GM12875 (cell line): ENCODE results near the gene APOA1.

Experiments
- H3K4me3 ChIP-seq: one replicate; pipeline ENCODE4 v1.5.1; 2011; ENCODE audit warnings: low read depth, low read length, control low read depth
- TF ChIP-seq, protein P1 (sequence below): IDR thresholded peaks from 2 replicates; pipeline ENCODE4 v1.5.1; 2011; ENCODE audit warnings: low read depth, mild to moderate bottlenecking, control low read depth, inconsistent platforms, low read length, moderate library complexity, borderline replicate concordance; ENCODE audit not compliant: insufficient read depth

APOA1 gene

GRCh38 chr11:116825854-116826750 lies 11.3 kb downstream of the APOA1 start:
- no peak overlapping the region for H3K4me3 ChIP-seq
- TF ChIP-seq, protein P1, sequence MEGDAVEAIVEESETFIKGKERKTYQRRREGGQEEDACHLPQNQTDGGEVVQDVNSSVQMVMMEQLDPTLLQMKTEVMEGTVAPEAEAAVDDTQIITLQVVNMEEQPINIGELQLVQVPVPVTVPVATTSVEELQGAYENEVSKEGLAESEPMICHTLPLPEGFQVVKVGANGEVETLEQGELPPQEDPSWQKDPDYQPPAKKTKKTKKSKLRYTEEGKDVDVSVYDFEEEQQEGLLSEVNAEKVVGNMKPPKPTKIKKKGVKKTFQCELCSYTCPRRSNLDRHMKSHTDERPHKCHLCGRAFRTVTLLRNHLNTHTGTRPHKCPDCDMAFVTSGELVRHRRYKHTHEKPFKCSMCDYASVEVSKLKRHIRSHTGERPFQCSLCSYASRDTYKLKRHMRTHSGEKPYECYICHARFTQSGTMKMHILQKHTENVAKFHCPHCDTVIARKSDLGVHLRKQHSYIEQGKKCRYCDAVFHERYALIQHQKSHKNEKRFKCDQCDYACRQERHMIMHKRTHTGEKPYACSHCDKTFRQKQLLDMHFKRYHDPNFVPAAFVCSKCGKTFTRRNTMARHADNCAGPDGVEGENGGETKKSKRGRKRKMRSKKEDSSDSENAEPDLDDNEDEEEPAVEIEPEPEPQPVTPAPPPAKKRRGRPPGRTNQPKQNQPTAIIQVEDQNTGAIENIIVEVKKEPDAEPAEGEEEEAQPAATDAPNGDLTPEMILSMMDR = no peak

GRCh38 chr11:116825434-116825833 lies 12.0 kb downstream of the APOA1 start:
- TF ChIP-seq, protein P1 = no peak
- H3K4me3 ChIP-seq = no peak overlapping the region

DNA sequence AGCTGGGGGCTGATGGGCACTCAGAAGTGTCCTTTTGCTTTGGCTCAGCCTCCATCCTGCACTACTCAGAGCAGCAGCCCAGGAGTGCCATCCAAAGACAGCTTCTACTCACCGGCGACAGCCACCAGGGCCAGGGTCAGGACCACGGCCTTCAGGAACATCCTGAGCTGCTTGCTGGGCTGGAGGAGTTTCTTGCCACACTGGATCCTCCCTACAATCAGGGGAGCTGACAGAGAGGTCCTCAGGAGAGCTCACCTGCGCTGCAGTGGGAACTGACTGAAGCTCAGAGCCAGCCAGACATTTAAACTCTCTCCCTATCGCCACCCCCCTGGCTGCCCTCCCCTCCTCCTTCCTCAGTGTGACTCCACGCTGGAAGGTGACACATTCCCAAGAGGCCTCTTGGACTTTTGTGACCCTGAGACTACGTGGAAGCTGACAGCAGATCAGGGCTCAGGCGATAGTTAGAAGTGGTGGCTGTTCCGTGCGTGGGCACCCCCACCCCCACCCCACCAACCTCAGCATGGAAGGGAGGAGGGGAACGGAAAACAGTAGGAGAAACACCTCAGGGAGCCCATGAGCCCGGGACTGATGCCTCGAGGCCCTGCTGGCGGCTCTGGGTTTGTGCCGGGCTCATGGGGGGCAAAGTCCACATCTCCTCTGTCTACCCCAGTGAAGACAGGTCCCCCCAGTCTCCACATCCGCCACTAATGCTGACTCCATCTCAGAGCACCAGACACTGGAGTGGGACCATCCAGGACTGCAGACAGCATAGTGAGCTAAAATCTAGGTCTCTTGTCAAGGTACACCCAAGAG lies 14.2 kb downstream of the APOA1 start, which contains the start of gene APOA4:
TSS of gene APOA4 (minus strand) at position 274 of the 813 bp plus-strand sequence. CDS start at position 161, 113 bp downstream.
- TF ChIP-seq, protein P1 = no peak

DNA sequence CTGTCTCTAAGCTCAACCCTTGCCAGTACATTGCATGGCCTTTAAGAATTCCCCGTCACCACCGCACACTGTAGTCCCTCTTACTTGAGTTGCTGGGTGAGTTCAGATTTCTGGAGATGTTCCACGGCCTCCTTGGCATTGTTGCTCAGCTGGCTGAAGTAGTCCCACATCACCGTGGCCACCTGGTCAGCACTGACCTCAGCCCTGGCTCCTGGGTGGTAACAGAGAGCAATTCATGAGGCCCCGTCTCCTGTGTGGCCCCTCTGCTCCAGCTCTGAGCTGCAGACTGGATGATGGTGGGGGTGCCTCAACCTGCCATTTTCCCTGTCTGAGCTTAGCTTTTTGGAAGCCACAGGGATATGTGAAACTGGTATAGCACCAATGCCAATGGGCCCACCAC lies 14.8 kb downstream of the APOA1 start:
- TF ChIP-seq, protein P1 = no peak

More for the DNA sequence above, 14.2 kb downstream of the APOA1 start, which contains the start of gene APOA4:
- H3K4me3 ChIP-seq = no peak within 1 kb of the TSS

DNA sequence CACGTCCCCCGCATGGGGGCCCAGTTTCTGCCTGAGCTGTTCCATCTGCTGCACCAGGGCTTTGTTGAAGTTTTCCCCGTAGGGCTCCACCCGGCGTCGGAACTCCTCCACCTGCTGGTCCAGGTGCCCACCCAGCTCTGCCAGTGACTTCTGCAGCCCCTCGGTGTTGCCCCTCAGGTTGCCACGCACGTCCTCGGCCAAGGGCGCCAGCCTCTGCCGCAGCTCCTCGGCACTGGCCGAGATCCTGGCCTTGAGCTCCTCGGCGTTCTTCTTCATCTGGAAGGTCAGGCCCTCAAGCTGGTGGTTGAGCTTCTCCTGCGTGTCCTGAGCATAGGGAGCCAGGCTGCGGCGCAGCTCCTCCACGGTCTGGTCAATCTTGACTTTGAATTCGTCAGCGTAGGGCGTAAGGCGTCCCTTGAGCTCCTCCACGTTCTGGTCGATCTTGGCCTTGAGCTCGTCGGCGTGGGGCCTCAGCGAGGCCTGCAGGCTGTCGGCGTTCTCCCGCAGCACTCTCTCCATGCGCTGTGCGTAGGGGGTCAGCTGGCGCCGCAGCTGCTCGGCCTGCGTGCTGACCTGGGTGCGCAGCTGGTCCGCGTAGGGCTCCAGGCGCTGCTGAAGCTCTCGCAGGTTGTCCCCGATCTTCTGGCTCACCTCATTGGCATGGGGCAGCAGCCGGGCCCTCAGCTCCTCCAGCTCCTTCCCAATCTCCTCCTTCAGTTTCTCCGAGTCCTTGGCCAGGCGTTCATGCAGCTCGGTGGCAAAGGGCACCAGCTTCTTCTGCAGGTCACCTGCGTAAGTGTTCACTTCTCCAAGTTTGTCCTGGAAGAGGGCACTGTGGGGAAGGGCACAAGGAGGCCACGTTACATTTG lies 16.1 kb downstream of the APOA1 start:
- TF ChIP-seq, protein P1 = no peak
- H3K4me3 ChIP-seq = no peak overlapping the region

More for the DNA sequence above, 14.8 kb downstream of the APOA1 start:
- no peak overlapping the region for H3K4me3 ChIP-seq

DNA sequence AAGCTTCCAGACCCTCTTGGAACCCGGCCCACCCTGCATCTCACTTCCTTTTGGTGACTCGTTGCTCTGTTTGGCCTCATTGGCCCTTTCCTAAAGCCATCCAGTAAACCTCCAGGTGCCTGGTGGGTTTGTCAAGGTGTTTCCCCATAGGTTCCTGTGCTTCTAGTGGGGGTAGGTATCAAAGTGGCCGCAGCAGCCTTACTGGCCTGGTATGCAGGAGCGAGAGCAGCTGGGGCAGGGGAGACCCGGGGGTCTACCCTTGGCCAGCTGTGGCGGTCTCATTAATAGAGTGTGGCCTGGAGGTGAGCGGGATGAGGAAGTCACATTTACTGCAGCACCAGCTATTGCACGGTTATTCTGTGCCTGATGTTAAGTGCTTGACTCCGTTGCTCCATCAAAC lies 18.4 kb downstream of the APOA1 start:
- TF ChIP-seq, protein P1 = no peak
- no peak overlapping the region for H3K4me3 ChIP-seq
